ENCODE results near the gene GGT1. TPM values are rescaled to one million over a fixed set of nuclear protein-coding genes. Genes with fewer than 3 reads are reported as not detected.
"Not testable (repeated sequence)": the region's sequence is repeated elsewhere in the genome, so short reads cannot be mapped to it uniquely, and the experiment has no call there.

The GGT1 gene
- total RNA-seq, result 10 to 100 TPM in 3 of 5 donors, 1 to 10 TPM in 2; 5.3 to 24.3 (median 17.4) TPM
- polyA plus RNA-seq, result 10 to 100 TPM; 21.5 to 87.1 (median 26.6) TPM
- long read RNA-seq, donor 1, result 0 reads
- long read RNA-seq, donor 2, result 0 reads
- long read RNA-seq, donor 3, result 0 reads
- long read RNA-seq, donor 4, result 0 reads
- long read RNA-seq, donor 5, result 0 reads
- long read RNA-seq, donor 6, partial matches to known transcripts, result 17 of 22 reads
- long read RNA-seq, donor 6, other reads (novel, unspliced or antisense), result 5 of 22 reads
- long read RNA-seq, donor 7, partial matches to known transcripts, result 0 of 1 reads
- long read RNA-seq, donor 7, other reads (novel, unspliced or antisense), result 0 of 1 reads
- long read RNA-seq, donor 8, result 0 reads
- long read RNA-seq, donor 9, result 0 reads
- long read RNA-seq, donor 10, partial matches to known transcripts, result 0 of 1 reads
- long read RNA-seq, donor 10, other reads (novel, unspliced or antisense), result 0 of 1 reads

DNA sequence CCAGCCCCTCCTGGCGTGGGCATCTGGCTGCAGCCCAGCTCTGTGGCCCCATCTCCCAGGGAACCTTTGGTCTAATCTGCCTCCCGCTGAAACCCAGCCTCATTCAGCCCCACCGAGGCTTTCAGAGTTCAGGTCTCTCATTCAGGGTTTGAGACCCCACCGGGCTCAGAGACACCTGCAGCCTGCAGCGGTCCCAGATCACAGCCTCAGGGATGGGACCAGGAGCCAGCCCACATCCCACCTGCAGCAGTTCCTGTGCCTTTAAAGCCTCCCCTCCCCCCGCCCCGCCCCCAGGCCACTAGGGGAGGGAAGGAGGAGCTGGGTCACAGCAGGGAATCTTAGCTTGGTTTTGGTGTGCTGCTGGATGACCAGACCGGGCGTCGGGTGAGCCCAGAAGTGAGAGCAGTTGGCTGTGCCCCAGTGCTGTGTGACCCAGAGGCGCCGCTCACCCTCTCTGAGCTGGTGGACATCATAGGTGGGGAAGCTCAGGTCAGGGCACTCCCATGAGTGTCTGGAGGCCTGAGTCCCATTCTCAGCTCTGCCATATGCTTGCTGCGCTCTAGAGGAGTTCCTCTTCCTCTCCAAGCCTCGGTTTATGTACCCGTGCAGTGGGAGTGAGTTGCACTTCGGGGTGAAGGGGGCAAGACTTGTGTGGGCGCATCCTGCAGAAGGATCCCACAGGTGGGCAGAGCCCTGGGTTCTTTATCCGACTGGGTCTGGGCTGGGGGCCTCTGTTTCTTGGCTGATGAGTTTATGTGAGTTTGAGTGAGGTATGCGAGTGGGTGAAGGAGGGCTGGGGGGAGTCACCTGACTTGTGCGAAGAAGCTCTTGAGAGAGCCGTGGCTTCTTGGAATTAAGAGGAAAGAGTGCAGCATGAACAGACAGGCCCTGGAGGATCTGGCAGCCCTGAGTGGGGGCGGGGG, at the start of gene GGT1:
Gene GGT1 (plus strand): TSS at position 347 of the 923 bp plus-strand sequence. CDS start 7,889 bp downstream, outside the sequence.
- Histone ChIP-seq H3K4me3 (peak within 1 kb of the TSS; percentile 30 to 39 (median 31)), H3K4me1 (peaks cover 22 to 47% (median 30%) of the 10 kb centered on the region in 4 donors), H3K27ac (peak within 1 kb of the TSS; percentile 60 to 69 (median 67))
- H3K27me3 ChIP-seq; intact Hi-C loops (cut with DNase I; ENCODE audit: low total_unique reads); H3K9me3 ChIP-seq; H3K36me3 ChIP-seq: not testable (repeated sequence)
- peak in 1 of 2 donors; percentile 20 for DNase-seq
- 41 to 63% (median 52%) methylated on average over 14 to 22 of the region's 22 CpGs for WGBS, 5 donors

DNA sequence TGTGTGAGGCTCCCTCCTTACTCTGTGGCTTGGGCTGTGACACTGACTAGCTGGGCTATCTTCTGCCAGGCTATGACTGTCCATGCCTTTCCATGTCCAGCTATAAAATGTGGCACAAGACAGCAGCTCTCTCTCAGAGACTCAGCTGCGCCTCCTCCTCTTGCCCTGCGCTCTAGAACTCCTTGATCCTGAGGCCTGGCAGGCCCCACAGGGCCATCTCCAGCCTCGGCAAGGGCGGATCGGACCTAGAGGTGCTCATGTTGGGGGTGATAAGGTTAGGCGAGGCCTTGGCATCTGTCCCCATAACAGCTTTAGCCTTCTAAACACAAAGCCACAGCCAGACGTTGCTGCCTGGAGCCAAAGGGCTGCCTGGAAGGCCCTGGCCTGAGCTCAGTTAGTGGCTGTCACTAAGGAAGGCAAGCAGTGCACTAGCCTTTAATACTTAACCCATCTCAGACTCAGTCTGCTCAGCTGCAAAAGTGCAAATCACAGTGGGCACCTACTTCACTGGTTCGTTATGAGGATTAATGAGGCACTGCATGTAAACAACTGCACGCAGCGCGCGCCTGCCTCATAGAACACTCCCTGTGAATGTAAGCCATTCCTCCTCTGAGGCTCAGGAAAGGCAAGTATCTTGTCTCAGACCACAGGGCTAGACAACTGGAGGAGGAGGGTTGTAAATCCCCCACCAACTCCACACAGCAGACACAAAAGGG, 49.2 kb upstream of the GGT1 start:
- peak overlapping the region; percentile 77 to 95 (median 88) for H3K4me3 ChIP-seq
- H3K4me1 ChIP-seq, result peaks cover 61 to 81% (median 73%) of the 10 kb centered on the region in 4 donors
- peaks cover 9 to 34% (median 28%) of the 10 kb centered on the region in 4 donors for H3K36me3 ChIP-seq
- intact Hi-C loops (cut with DNase I; ENCODE audit: low total_unique reads), result no loop called here
- H3K27ac ChIP-seq, result peak overlapping the region; percentile 92 to 98 (median 97)
- H3K9me3 ChIP-seq, result no peaks in the 10 kb centered on the region
- WGBS, 5 donors, result 13 to 23% (median 15%) methylated on average over 7 to 12 of the region's 12 CpGs
- no peaks in the 10 kb centered on the region for H3K27me3 ChIP-seq
- TF ChIP-seq POLR2AphosphoS5 (IDR thresholded peaks at IDR 0.05) (peak in 1 of 3 donors; percentile 17), EP300 (IDR thresholded peaks at IDR 0.05) (no peak)
- peak in 1 of 2 donors; percentile 62 for DNase-seq

DNA sequence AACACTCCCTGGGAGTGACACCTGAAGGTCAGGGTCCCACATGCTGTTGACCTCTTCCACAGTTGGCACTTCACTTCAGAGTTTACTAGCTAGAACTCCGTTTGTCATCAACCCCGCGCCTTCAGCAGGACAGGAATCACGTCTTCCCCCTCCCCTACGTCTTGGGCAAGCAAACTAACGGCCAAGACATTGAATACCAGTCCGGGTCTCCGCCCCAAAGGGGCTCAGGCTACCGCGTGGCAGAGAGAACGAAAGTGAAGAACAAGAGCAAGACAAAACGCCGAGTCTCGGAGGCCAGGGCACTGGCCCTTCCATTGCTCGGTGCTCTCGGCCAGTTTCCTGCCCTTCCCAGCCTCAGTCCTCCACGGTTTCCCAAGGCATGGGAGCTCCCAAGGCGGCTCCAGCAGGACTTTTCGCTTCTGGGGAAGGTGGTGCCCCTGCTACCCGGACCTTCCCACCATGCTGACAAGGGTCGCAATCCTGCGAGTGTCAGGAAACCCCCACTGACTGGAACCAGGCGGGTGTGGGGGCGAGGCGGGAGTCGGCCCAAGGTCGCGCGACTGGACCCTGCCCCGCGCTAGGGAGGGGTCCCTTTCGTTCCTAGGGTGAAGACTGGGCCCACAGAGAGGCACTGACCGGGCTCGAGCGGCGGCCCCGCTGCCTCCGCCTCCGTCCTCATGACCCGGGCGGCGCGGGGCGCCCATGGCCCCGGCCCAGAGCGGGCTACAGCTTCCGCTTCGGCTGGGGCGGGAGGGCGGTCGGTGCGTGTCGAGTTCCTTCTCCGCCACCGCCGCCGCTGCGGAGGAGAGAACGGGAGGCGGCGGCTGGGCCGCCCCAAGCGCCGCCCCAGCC, 48.5 kb upstream of the GGT1 start, which contains the start of gene GUCD1:
Gene GUCD1 (minus strand): TSS at position 826 of the 852 bp plus-strand sequence. CDS start 147 bp downstream, at position 679.
- Histone ChIP-seq H3K9me3 (no peaks in the 10 kb centered on the region), H3K27me3 (no peaks in the 10 kb centered on the region), H3K4me1 (peaks cover 56 to 81% (median 70%) of the 10 kb centered on the region in 4 donors), H3K27ac (peak within 1 kb of the TSS; percentile 92 to 98 (median 97)), H3K4me3 (peak within 1 kb of the TSS; percentile 77 to 95 (median 88)), H3K36me3 (peaks cover 16 to 34% (median 29%) of the 10 kb centered on the region in 4 donors)
- peak in 2 of 3 donors; percentile 79 to 89 for TF ChIP-seq POLR2AphosphoS5 (IDR thresholded peaks at IDR 0.05)
- TF ChIP-seq EP300 (IDR thresholded peaks at IDR 0.05), result no peak
- peak in 1 of 4 donors; percentile 85 for TF ChIP-seq POLR2A (IDR thresholded peaks at IDR 0.05)
- WGBS, 5 donors, result 0 to 1% (median 0%) methylated on average over 33 to 64 of the region's 64 CpGs
- intact Hi-C loops (cut with DNase I; ENCODE audit: low total_unique reads), result no loop called here
- peak; percentile 31 to 68 for DNase-seq

DNA sequence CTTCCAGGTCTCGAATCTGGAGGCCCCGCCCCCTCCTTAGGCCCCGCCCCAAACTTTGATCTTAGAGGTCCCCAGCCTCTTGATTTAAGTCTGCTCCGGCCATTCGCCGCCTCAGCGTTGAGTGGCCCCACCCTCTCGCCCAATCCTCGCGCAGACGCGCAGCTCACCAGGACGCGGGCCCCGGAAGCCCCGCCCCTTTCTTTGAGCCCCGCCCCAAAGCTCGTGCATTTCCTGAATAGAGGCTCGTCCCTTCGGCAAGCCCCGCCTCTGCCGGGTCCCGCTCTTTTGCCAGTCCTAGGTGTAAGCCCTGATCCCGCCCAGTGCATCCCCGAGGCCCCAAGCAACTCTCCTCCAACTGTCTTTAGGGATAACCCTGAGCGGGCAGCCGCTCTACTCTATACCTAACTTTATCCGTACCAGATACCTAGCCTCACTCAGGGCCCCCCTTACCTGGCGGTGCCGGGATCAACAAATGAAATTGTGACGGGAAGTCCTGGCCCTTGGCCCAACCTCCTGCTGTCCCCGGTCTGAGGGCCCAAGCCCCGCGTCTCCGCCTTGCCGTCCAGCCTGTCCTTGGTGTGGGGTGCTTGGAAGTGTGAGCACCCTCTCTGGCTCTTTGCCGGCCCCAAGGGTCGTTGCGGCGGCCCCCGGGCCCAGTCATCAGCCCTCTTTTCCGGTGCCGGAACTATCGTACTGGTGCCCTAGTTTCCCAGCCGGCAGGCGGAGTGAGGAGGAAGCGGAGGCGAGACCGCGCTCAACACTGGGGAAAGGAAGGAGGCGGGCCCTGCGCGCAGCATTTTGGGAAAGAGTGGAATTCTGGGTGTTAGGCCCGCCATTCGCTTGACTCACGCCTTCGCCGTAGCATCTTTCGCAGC, 47.6 kb upstream of the GGT1 start, which contains the start of gene SNRPD3:
Gene SNRPD3 (plus strand): TSS at position 835 of the 875 bp plus-strand sequence. CDS start 1,676 bp downstream, outside the sequence.
- peak; percentile 100 for DNase-seq
- H3K9me3 ChIP-seq, result no peaks in the 10 kb centered on the region
- H3K4me3 ChIP-seq, result peak within 1 kb of the TSS; percentile 77 to 95 (median 88)
- H3K36me3 ChIP-seq, result peaks cover 18 to 37% (median 33%) of the 10 kb centered on the region in 4 donors
- peak within 1 kb of the TSS; percentile 92 to 98 (median 97) for H3K27ac ChIP-seq
- TF ChIP-seq, protein P1, sequence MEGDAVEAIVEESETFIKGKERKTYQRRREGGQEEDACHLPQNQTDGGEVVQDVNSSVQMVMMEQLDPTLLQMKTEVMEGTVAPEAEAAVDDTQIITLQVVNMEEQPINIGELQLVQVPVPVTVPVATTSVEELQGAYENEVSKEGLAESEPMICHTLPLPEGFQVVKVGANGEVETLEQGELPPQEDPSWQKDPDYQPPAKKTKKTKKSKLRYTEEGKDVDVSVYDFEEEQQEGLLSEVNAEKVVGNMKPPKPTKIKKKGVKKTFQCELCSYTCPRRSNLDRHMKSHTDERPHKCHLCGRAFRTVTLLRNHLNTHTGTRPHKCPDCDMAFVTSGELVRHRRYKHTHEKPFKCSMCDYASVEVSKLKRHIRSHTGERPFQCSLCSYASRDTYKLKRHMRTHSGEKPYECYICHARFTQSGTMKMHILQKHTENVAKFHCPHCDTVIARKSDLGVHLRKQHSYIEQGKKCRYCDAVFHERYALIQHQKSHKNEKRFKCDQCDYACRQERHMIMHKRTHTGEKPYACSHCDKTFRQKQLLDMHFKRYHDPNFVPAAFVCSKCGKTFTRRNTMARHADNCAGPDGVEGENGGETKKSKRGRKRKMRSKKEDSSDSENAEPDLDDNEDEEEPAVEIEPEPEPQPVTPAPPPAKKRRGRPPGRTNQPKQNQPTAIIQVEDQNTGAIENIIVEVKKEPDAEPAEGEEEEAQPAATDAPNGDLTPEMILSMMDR (IDR thresholded peaks at IDR 0.05), result peak in 3 of 7 experiments; percentile 17 to 35 (median 20)
- TF ChIP-seq POLR2AphosphoS5 (IDR thresholded peaks at IDR 0.05), result peak; percentile 83 to 97 (median 93)
- no peak for TF ChIP-seq POLR2A (IDR thresholded peaks at IDR 0.05)
- TF ChIP-seq EP300 (IDR thresholded peaks at IDR 0.05), result peak; percentile 28
- peaks cover 53 to 77% (median 63%) of the 10 kb centered on the region in 4 donors for H3K4me1 ChIP-seq
- intact Hi-C loops (cut with DNase I; ENCODE audit: low total_unique reads), result no loop called here
- 0 to 1% (median 1%) methylated on average over 40 to 59 of the region's 59 CpGs for WGBS, 5 donors
- H3K27me3 ChIP-seq, result no peaks in the 10 kb centered on the region
